RKO (cell line): Measurements from ENCODE around the gene NOS1AP.

Experiments used
- DNase-seq: peaks from one replicate; pipeline ENCODE4 v3.0.0-alpha.2; 2016; ENCODE audit warnings: low spot score

The NOS1AP gene

GRCh38 chr1:162138112-162138511 lies 68.6 kb downstream of the NOS1AP start:
- DNase-seq = no peak

DNA sequence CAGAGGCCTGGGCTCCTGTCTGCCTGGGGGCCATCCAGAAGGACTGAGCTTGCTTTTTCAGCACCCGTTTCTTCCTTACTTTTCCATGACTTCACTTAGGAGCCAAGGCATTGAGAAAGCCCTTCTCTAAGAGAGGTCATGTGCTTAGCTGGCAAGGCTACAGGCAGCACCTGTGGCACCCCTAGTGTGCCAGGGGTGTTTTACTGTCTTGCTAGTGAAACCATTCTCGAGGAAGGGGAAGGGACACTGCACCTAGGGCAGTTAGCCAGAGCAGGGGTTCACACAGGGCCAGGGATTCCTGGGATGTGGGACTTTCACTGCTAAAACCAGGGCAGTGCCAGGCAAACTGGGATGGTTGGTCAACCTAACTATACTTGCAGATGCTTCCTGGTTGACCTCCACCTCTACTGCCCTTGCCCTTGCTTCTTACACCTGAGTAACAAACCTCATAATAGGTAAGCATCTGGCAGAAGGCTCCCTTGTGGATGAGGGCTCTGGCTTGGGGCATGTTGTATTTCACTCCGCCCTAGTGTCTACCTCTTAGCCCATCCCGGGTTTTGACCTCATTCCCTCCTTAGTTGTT lies 69.2 kb downstream of the NOS1AP start:
- no peak for DNase-seq

- DNase-seq = no peak
These were observed 69.7 kb downstream of the NOS1AP start for GRCh38 chr1:162139211-162139610.

- no peak for DNase-seq
These were observed 72.0 kb downstream of the NOS1AP start for GRCh38 chr1:162141281-162142054.

- DNase-seq = no peak
These were observed 73.5 kb downstream of the NOS1AP start for GRCh38 chr1:162142968-162143367.

DNA sequence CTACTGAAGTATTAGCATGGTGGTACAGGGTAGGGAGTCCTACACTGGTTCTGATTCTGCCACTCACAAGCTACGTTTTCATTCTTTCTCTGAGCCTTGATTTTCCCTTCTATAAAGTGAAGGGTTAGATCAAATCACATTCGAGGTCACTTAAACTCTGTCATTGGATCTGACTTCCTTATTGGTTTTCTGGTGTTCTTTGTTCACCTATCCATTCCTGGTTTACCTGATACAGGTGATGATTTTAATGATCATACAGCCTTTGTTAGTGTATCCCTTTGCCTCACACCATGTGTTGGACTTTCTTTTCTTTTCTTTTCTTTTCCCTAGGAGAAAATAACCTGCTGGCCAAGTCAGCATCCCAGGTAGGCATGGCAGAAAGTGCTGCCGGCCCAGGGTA lies 74.8 kb downstream of the NOS1AP start:
- DNase-seq = no peak

- DNase-seq = no peak
These were observed 75.4 kb downstream of the NOS1AP start for GRCh38 chr1:162144853-162145252.

GRCh38 chr1:162145280-162145965 lies 75.9 kb downstream of the NOS1AP start:
- DNase-seq = no peak

GRCh38 chr1:162145966-162146696 lies 76.6 kb downstream of the NOS1AP start:
- DNase-seq = no peak

DNA sequence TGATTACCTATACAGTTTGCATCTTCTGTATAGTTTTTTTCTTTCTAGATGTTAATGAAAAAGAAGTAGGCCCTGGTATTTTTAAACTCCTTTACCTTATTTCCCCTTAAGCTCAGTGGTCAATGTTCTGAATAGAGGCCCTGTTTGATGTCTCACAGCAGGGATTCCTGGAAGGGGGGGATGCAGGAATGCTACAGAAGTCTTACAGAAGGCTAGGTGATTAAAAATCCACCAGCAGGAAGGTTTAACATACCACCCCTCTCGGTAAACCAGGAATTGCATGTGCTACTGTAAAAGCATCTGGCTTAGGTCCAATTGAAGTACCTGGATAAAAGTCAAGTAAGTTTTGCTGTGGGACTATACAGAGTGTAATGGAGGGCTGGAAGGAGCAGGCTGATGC lies 78.3 kb downstream of the NOS1AP start:
- no peak for DNase-seq

DNA sequence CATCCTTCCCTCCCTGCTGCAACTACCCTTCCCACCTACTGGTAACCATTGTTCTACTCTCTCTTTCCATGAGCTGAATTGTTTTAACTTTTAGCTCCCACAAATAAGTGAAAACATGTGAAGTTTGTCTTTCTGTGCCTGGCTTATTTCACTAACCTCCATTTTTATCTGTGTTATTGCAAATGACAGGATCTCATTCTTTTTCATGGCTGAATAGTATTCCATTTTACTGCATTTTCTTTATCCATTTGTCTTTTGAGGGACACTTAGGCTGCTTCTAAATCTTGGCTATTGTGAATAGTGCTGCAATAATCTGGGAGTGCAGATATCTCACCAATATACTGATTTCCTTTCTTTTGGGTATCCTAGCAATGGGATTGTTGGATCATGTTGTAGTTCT lies 80.6 kb downstream of the NOS1AP start:
- DNase-seq = no peak

- DNase-seq = no peak
These were observed 82.7 kb downstream of the NOS1AP start for GRCh38 chr1:162151900-162152829.

- DNase-seq = no peak
These were observed 83.9 kb downstream of the NOS1AP start for GRCh38 chr1:162153374-162153773.

- DNase-seq = no peak
These were observed 88.0 kb downstream of the NOS1AP start for GRCh38 chr1:162157469-162157868.

GRCh38 chr1:162158624-162159271 lies 89.3 kb downstream of the NOS1AP start:
- no peak for DNase-seq

GRCh38 chr1:162159515-162159914 lies 90.0 kb downstream of the NOS1AP start:
- DNase-seq = no peak

- DNase-seq = no peak
These were observed 92.5 kb downstream of the NOS1AP start for GRCh38 chr1:162161916-162162550.

DNA sequence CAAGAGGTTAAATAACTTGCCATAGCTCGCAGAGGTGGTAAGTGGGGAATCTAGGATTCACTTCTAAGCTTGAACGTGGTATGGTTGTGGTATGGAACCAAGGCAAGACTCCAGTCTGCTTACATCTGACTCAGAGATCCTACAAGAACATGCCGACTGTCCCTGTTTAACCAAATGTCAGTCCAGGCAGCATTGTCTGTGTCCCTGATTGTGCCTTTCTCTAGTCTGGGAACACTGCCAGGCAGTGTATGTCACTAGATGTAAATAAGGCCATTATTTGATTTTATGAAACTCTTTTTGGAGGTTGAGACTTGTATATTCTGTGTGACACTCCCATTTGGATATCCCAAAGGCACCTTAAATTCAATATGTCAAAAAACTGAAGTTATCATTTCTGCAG lies 96.0 kb downstream of the NOS1AP start:
- DNase-seq = no peak

DNA sequence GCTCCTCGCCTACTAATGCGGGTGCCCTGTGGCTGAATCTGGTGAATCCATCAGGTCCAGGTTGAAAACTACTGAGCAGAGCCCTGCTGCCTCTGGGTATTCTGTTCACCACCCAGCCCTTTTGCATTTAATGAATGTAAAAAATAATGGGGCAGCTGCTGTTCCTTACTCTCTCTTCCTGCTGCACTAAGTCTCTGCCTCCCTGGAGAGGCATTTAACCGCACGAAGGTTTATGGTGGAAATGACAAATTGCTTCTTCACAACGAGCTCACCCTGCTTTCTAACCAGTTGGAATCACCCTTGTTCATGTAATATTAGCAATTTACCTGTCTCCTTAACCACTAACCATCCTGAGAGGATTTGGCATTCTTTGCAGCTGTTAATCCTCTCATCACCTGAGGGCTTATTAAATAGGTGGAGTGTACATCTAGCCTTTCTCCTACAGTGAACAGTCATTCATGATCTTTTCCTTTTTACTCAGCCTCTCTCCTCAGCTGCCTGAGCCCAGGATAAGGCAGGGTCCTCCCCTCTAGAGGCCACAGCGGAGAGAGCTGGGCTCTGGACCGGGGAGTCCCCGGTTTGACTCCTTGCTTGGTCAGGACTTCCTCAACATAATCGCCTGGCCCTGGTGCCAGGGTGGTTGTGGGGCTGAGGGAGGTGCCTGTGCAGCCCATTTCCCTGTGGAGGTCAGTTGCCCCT lies 97.6 kb downstream of the NOS1AP start:
- no peak for DNase-seq

DNA sequence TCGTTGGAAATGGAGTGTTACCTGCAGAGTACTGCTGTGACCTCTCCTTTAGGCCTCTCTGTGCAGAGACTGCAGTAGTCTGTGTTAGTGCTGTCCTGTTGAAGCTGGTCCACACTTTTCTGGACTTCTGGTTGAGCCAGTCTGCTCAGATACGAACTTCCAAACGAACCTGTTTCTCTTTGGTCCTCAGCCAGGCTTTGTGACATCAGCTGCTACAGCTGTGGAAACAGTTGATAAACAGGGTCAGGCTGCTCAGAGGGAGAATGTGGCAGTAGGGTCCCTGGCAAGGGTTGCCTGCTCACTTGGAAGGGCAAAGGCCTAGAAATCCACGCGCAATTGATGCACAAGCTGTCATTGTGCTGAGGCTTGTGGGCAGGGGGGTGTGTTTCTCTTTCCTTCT lies 98.8 kb downstream of the NOS1AP start:
- DNase-seq = no peak
